A549 (cell line): ENCODE data around the gene EIF4G3. TPM values are rescaled to one million over a fixed set of nuclear protein-coding genes. Genes with fewer than 3 reads are reported as not detected.
"Not testable (repeated sequence)": the region's sequence is repeated elsewhere in the genome, so short reads cannot be mapped to it uniquely, and the experiment has no call there.

Source experiments
- ATAC-seq, 2 experiments: fragments of 200-7000 bp in 1 of 2; fragments of >200 bp in 1 of 2; cut with Nextera tagmentation in 1 of 2; cut with Tn5 transposase in 1 of 2; 3 replicates each; pipeline versions ENCODE4 v1.8.0 to v1.9.1; 2018 to 2020; ENCODE audit warnings: mild to moderate bottlenecking in 1 of 2, moderate library complexity in 1 of 2
- CTCF ChIA-PET: fragments of 300-600 bp; sonication (Branson Sonifier 250); formaldehyde crosslinking; extraction: SDS; loops from one replicate; lab custom pipeline; 2021; ENCODE audit warnings: antibody characterized with exemption, inconsistent platforms; lab: Yijun Ruan, JAX
- POLR2A ChIA-PET: fragments of 350-600 bp; formaldehyde crosslinking; extraction: SDS; loops from one replicate; lab custom pipeline; 2021; ENCODE audit warnings: antibody characterized with exemption, inconsistent platforms; lab: Yijun Ruan, JAX
- DNase-seq, 2 experiments: peaks; one replicate each; pipeline versions ENCODE4 v3.0.0 to v3.0.0-alpha.2; 2011 to 2016; ENCODE audit warnings: low read depth in 1 of 2, low spot score in 1 of 2
- FAIRE-seq: peaks from 2 replicates; lab custom pipeline; 2011; peaks lifted over from hg19 to GRCh38; lab: Jason Lieb, UNC
- H3K27ac ChIP-seq, 2 experiments: fragments of >200 bp; sonication (Bioruptor Twin); formaldehyde crosslinking; 3 replicates each; pipeline ENCODE4 v1.5.1; 2016 to 2017
- H3K4me1 ChIP-seq: fragments of >200 bp; sonication (Bioruptor Twin); formaldehyde crosslinking; 3 replicates; pipeline ENCODE4 v1.6.1; 2016
- H3K4me2 ChIP-seq: fragments of >200 bp; sonication (Bioruptor Twin); formaldehyde crosslinking; 3 replicates; pipeline ENCODE4 v1.6.1; 2016
- H3K4me3 ChIP-seq: fragments of >200 bp; sonication (Bioruptor Twin); formaldehyde crosslinking; 3 replicates; pipeline ENCODE4 v1.5.1; 2016
- H3K9me3 ChIP-seq: fragments of >200 bp; sonication (Bioruptor Twin); formaldehyde crosslinking; 3 replicates; pipeline ENCODE4 v1.6.1; 2016
- CBX2 ChIP-seq: fragments of 200-600 bp; sonication (generic); IDR thresholded peaks from 2 replicates; pipeline ENCODE4 v1.6.1; 2016; ENCODE audit warnings: low read depth, mild to moderate bottlenecking, borderline replicate concordance
- CBX8 ChIP-seq: fragments of 200-600 bp; sonication (generic); IDR thresholded peaks from 2 replicates; pipeline ENCODE4 v1.6.1; 2016
- CEBPB ChIP-seq, 2 experiments: fragments of >200 bp in 1 of 2; sonication (Bioruptor Twin) in 1 of 2; formaldehyde crosslinking in 1 of 2; IDR thresholded peaks; 2 replicates each; pipeline ENCODE4 v1.6.1; 2012 to 2016
- EHMT2 ChIP-seq: fragments of 200-600 bp; sonication (generic); IDR thresholded peaks from 2 replicates; pipeline ENCODE4 v1.6.1; 2016; ENCODE audit warnings: antibody characterized with exemption, low read depth, mild to moderate bottlenecking, moderate library complexity
- EP300 ChIP-seq, 2 experiments: fragments of >200 bp; sonication (Bioruptor Twin); formaldehyde crosslinking; IDR thresholded peaks; 2 replicates in 1 of 2; 3 replicates in 1 of 2; pipeline ENCODE4 v1.6.1; 2016 to 2017
- FOSB ChIP-seq: fragments of 250-450 bp; sonication (Bioruptor Pico); IDR thresholded peaks from 2 replicates; pipeline ENCODE4 v1.5.0; 2020; ENCODE audit warnings: mild to moderate bottlenecking, moderate library complexity
- FOSL2 ChIP-seq, 2 experiments: fragments of 450-650 bp in 1 of 2; fragments of >200 bp in 1 of 2; sonication (Bioruptor Twin) in 1 of 2; formaldehyde crosslinking; IDR thresholded peaks; 2 replicates each; pipeline versions ENCODE4 v1.5.0 to v1.6.1; 2016 to 2020; ENCODE audit warnings: mild to moderate bottlenecking in 1 of 2, moderate library complexity in 1 of 2
- FOXS1 ChIP-seq: fragments of 250-450 bp; sonication (Bioruptor Pico); IDR thresholded peaks from 2 replicates; pipeline ENCODE4 v1.5.0; 2020; ENCODE audit warnings: mild to moderate bottlenecking, moderate library complexity
- GATA3 ChIP-seq: IDR thresholded peaks from 2 replicates; pipeline ENCODE4 v1.6.1; 2012; ENCODE audit warnings: borderline replicate concordance
- HOXA7 ChIP-seq: fragments of 250-450 bp; sonication (Bioruptor Pico); IDR thresholded peaks from 2 replicates; pipeline ENCODE4 v1.5.0; 2020; ENCODE audit warnings: mild to moderate bottlenecking, moderate library complexity
- HOXB5 ChIP-seq: fragments of 250-450 bp; sonication (Bioruptor Pico); IDR thresholded peaks from 2 replicates; pipeline ENCODE4 v1.5.0; 2020; ENCODE audit warnings: mild to moderate bottlenecking, moderate library complexity
- JUN ChIP-seq, 2 experiments: fragments of >200 bp; sonication (Bioruptor Twin); formaldehyde crosslinking; IDR thresholded peaks; 2 replicates in 1 of 2; 3 replicates in 1 of 2; pipeline ENCODE4 v1.6.1; 2016 to 2017
- JUNB ChIP-seq: fragments of >200 bp; sonication (Bioruptor Twin); formaldehyde crosslinking; IDR thresholded peaks from 2 replicates; pipeline ENCODE4 v1.6.1; 2016
- MAFK ChIP-seq: fragments of 450-650 bp; IDR thresholded peaks from 2 replicates; pipeline ENCODE4 v1.6.1; 2014; ENCODE audit not compliant: partially characterized antibody
- MYC ChIP-seq: IDR thresholded peaks from 2 replicates; pipeline ENCODE4 v1.6.1; 2012; ENCODE audit warnings: mild to moderate bottlenecking, inconsistent platforms, low read length, improper control_type of control experiment, borderline replicate concordance
- NFE2L2 ChIP-seq: fragments of 150-350 bp; conservative IDR thresholded peaks from 2 replicates; pipeline ENCODE4 v1.6.1; 2014; ENCODE audit warnings: low read length
- NR3C1 ChIP-seq: fragments of >200 bp; sonication (Bioruptor Twin); formaldehyde crosslinking; IDR thresholded peaks from 3 replicates; pipeline ENCODE4 v1.6.1; 2017
- RARB ChIP-seq: fragments of 250-450 bp; sonication (Bioruptor Pico); IDR thresholded peaks from 2 replicates; pipeline ENCODE4 v1.8.0; 2021; ENCODE audit warnings: mild to moderate bottlenecking, moderate library complexity
- RFX5 ChIP-seq: fragments of 450-650 bp; IDR thresholded peaks from 2 replicates; pipeline ENCODE4 v1.7.1; 2014; ENCODE audit warnings: antibody characterized with exemption, mild to moderate bottlenecking, moderate library complexity
- TFCP2L1 ChIP-seq: fragments of 250-450 bp; sonication (Bioruptor Pico); IDR thresholded peaks from 2 replicates; pipeline ENCODE4 v1.5.0; 2021; ENCODE audit warnings: mild to moderate bottlenecking
- TP53 ChIP-seq: fragments of 250-450 bp; sonication (Bioruptor Pico); IDR thresholded peaks from 2 replicates; pipeline ENCODE4 v1.5.0; 2021; ENCODE audit warnings: mild to moderate bottlenecking, moderate library complexity
- ZFP36 ChIP-seq: fragments of 450-650 bp; IDR thresholded peaks from 2 replicates; pipeline ENCODE4 v1.6.1; 2014; ENCODE audit warnings: borderline replicate concordance; ENCODE audit not compliant: partially characterized antibody
- ZNF302 ChIP-seq: fragments of 250-450 bp; sonication (Bioruptor Pico); IDR thresholded peaks from 2 replicates; pipeline ENCODE4 v1.9.0; 2021; ENCODE audit warnings: inconsistent platforms, mild to moderate bottlenecking, moderate library complexity
- WGBS: methylation state at CpG from one replicate; pipeline ENCODE4 v1.1.6; 2017; ENCODE audit errors: missing lambda C conversion rate; 5-methylcytosine and 5-hydroxymethylcytosine counted together
- polyA plus RNA-seq, 4 experiments: library from polyadenylated mRNA; depleted of rRNA in 3 of 4; stranded (reverse); fragments of >200 nt; fragmentation: RNase III in 1 of 4; extraction: RNeasy Plus Mini Kit Qiagen cat#74134 plus additional on column Dnase treatment in 1 of 4; gene quantifications; 2 replicates in 3 of 4; 3 replicates in 1 of 4; pipeline ENCODE4 v1.2.3, GENCODE V29; 2011 to 2017
- TF ChIP-seq, protein P1 (sequence below): fragments of >200 bp; sonication (Bioruptor Twin); formaldehyde crosslinking; IDR thresholded peaks from 3 replicates; pipeline ENCODE4 v1.6.1; 2016
- TF ChIP-seq, protein P2 (sequence below): fragments of 250-450 bp; sonication (Bioruptor Pico); IDR thresholded peaks from 2 replicates; pipeline ENCODE4 v1.5.0; 2021; ENCODE audit warnings: mild to moderate bottlenecking, moderate library complexity, borderline replicate concordance
- TF ChIP-seq, protein P3 (sequence below): fragments of 150-350 bp; IDR thresholded peaks from 2 replicates; pipeline ENCODE4 v1.6.1; 2014; ENCODE audit warnings: low read depth, mild to moderate bottlenecking, low read length
- TF ChIP-seq, protein P4 (sequence below): IDR thresholded peaks from 2 replicates; pipeline ENCODE4 v1.6.1; 2012
- TF ChIP-seq, protein P5 (sequence below): IDR thresholded peaks from 2 replicates; pipeline ENCODE4 v1.6.1; 2012

Gene EIF4G3
- polyA plus RNA-seq, 2 of the 4 experiments (the other 2 are of a cell fraction) = 25.0 to 51.3 TPM

DNA sequence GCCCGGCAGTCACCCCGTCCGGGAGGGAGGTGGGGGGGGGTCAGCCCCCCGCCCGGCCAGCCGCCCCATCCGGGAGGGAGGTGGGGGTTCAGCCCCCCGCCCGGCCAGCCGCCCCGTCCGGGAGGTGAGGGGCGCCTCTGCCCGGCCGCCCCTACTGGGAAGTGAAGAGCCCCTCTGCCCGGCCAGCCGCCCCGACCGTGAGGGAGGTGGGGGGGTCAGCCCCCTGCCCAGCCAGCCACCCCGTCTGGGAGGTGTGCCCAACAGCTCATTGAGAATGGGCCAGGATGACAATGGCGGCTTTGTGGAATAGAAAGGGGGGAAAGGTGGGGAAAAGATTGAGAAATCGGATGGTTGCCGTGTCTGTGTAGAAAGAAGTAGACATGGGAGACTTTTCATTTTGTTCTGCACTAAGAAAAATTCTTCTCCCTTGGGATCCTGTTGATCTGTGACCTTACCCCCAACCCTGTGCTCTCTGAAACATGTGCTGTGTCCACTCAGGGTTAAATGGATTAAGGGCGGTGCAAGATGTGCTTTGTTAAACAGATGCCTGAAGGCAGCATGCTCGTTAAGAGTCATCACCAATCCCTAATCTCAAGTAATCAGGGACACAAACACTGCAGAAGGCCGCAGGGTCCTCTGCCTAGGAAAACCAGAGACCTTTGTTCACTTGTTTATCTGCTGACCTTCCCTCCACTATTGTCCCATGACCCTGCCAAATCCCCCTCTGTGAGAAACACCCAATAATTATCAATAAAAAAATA is 152.4 kb downstream of the EIF4G3 start:
- 0 out of 3 replicates have a peak overlapping the region, but pooled peaks have one; percentile 2 for H3K4me2 ChIP-seq
- DNase-seq, POLR2A ChIA-PET, H3K4me3 ChIP-seq, FAIRE-seq, H3K9me3 ChIP-seq, CTCF ChIA-PET, ATAC-seq: not testable (repeated sequence)
- H3K4me1 ChIP-seq = peaks cover 62% of the 10 kb centered on the region
- WGBS = 48% methylated on average over 3 of the region's 26 CpGs
- peak overlapping the region; percentile 32 to 61; a peak in 3 of 6 replicates for H3K27ac ChIP-seq

DNA sequence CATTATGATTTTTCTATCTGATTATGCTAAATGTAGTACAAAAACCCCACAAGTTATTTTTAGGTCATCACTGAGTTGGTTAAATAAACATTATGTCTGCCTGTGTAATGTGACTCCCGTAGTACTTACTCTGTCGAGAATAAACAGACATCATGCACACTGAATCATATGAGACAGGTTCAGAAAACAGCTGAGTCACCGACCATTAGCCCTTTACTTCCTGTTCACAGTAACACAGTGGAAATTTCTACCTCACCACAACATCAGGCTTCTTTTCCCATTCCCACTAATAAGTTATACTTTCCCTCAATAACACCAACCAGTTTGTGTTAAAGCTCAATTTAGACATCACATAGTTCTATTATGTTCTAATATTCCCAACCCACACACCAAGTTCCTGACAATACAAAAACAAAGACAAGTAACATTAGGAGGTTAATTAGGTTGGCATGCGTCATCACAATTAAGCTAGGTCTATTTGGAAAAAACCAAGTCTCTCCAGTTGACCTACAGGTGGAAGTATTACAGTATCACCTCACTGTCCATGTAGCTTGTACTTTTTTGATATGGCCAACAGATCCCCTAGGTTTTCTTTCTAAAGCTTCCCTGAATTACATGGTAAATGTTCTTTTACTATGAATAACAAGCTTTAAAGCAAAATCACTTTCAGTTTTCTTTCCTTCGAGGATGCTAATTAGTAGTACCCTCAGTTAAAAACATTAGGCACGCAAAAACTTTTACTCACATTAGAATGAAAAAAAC is 154.2 kb downstream of the EIF4G3 start:
- DNase-seq (peak; percentile 73 to 96), ATAC-seq (peak; percentile 99 to 100), FAIRE-seq (peak; percentile 32)
- TF ChIP-seq FOXS1 (CRISPR knock-in tag) (peak; percentile 76; the same call in 1 of the 2 replicates), EHMT2 (no peak), TFCP2L1 (0 out of 2 replicates have a peak, but pooled peaks have one; percentile 28), CBX2 (no peak), ZNF302 (CRISPR knock-in tag) (no peak), MAFK (peak; percentile 100), NFE2L2 (peak; percentile 99), HOXB5 (CRISPR knock-in tag) (no peak), CEBPB (IDR thresholded peaks at IDR 0.05) (no peak), GATA3 (peak; percentile 73; the same call in 1 of the 2 replicates), MYC (no peak), FOSL2 (IDR thresholded peaks at IDR 0.05) (no peak; the same call in 1 of the 2 replicates), FOSL2 (CRISPR knock-in tag; IDR thresholded peaks at IDR 0.05) (peak; percentile 94), ZFP36 (no peak), CBX8 (no peak), HOXA7 (CRISPR knock-in tag) (peak; percentile 64; the same call in 1 of the 2 replicates), NR3C1 (no peak), RFX5 (no peak), TP53 (CRISPR knock-in tag) (no peak), FOSB (CRISPR knock-in tag) (peak; percentile 77), JUNB (peak; percentile 69), EP300 (IDR thresholded peaks at IDR 0.05) (peak in 1 of 2 experiments; percentile 73; a peak in 1 of 5 replicates), RARB (CRISPR knock-in tag) (0 out of 2 replicates have a peak, but pooled peaks have one; percentile 51), JUN (IDR thresholded peaks at IDR 0.05) (peak; percentile 49 to 66; a peak in 3 of 5 replicates)
- TF ChIP-seq, protein P1, sequence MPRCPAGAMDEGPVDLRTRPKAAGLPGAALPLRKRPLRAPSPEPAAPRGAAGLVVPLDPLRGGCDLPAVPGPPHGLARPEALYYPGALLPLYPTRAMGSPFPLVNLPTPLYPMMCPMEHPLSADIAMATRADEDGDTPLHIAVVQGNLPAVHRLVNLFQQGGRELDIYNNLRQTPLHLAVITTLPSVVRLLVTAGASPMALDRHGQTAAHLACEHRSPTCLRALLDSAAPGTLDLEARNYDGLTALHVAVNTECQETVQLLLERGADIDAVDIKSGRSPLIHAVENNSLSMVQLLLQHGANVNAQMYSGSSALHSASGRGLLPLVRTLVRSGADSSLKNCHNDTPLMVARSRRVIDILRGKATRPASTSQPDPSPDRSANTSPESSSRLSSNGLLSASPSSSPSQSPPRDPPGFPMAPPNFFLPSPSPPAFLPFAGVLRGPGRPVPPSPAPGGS = 0 out of 3 replicates have a peak, but pooled peaks have one; percentile 19
- TF ChIP-seq, protein P2, sequence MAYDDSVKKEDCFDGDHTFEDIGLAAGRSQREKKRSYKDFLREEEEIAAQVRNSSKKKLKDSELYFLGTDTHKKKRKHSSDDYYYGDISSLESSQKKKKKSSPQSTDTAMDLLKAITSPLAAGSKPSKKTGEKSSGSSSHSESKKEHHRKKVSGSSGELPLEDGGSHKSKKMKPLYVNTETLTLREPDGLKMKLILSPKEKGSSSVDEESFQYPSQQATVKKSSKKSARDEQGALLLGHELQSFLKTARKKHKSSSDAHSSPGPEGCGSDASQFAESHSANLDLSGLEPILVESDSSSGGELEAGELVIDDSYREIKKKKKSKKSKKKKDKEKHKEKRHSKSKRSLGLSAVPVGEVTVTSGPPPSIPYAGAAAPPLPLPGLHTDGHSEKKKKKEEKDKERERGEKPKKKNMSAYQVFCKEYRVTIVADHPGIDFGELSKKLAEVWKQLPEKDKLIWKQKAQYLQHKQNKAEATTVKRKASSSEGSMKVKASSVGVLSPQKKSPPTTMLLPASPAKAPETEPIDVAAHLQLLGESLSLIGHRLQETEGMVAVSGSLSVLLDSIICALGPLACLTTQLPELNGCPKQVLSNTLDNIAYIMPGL = no peak
- TF ChIP-seq, protein P3, sequence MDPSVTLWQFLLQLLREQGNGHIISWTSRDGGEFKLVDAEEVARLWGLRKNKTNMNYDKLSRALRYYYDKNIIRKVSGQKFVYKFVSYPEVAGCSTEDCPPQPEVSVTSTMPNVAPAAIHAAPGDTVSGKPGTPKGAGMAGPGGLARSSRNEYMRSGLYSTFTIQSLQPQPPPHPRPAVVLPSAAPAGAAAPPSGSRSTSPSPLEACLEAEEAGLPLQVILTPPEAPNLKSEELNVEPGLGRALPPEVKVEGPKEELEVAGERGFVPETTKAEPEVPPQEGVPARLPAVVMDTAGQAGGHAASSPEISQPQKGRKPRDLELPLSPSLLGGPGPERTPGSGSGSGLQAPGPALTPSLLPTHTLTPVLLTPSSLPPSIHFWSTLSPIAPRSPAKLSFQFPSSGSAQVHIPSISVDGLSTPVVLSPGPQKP = no peak
- TF ChIP-seq, protein P4, sequence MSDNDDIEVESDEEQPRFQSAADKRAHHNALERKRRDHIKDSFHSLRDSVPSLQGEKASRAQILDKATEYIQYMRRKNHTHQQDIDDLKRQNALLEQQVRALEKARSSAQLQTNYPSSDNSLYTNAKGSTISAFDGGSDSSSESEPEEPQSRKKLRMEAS = peak; percentile 59
- TF ChIP-seq, protein P5, sequence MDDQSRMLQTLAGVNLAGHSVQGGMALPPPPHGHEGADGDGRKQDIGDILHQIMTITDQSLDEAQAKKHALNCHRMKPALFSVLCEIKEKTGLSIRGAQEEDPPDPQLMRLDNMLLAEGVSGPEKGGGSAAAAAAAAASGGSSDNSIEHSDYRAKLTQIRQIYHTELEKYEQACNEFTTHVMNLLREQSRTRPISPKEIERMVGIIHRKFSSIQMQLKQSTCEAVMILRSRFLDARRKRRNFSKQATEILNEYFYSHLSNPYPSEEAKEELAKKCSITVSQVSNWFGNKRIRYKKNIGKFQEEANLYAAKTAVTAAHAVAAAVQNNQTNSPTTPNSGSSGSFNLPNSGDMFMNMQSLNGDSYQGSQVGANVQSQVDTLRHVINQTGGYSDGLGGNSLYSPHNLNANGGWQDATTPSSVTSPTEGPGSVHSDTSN = peak; percentile 26; the same call in 1 of the 2 replicates
- ChIA-PET POLR2A (no interaction called here), CTCF (interaction anchor here (0.6 to 1.3 kb wide), 4 partner anchors 8 to 169 kb away, joined by 3 to 4 read pairs (median 4); no protein-coding TSS in a partner anchor)
- 8% methylated on average over 6 of the region's 6 CpGs for WGBS
- peak overlapping the region; percentile 93 to 95 for H3K27ac ChIP-seq
- no peaks in the 10 kb centered on the region for H3K9me3 ChIP-seq
- peaks cover 57% of the 10 kb centered on the region for H3K4me1 ChIP-seq
- peak overlapping the region; percentile 21; the same call in 1 of the 3 replicates for H3K4me3 ChIP-seq
- H3K4me2 ChIP-seq = peak overlapping the region; percentile 88
